HG02938 (cell line): ENCODE data around the gene LRRC8C.
A peak's percentile ranks its signal among the peaks of the same experiment; 100 is the strongest.

Experiments used
- ATAC-seq: cut with Tn5 transposase; IDR thresholded peaks from one replicate; pipeline ENCODE4 v1.9.1; 2021; ENCODE audit warnings: mild to moderate bottlenecking, moderate library complexity; ENCODE audit not compliant: unreplicated experiment

LRRC8C gene

GRCh38 chr1:89761338-89761737 lies 128.4 kb downstream of the LRRC8C start:
- no peak for ATAC-seq

GRCh38 chr1:89761901-89762300 lies 129.0 kb downstream of the LRRC8C start:
- no peak for ATAC-seq

- ATAC-seq, result no peak
Observed at GRCh38 chr1:89762386-89762778, 129.5 kb downstream of the LRRC8C start.

GRCh38 chr1:89762779-89763648 lies 130.1 kb downstream of the LRRC8C start:
- peak; percentile 92 for ATAC-seq

GRCh38 chr1:89763649-89763986 lies 130.7 kb downstream of the LRRC8C start:
- ATAC-seq, result peak; percentile 5

GRCh38 chr1:89765774-89766173 lies 132.9 kb downstream of the LRRC8C start:
- no peak for ATAC-seq

GRCh38 chr1:89767618-89768017 lies 134.7 kb downstream of the LRRC8C start:
- ATAC-seq, result no peak
